Hepatocyte (in vitro differentiated cells): Measurements from ENCODE around the gene LDAH. TPM values are rescaled to one million over a fixed set of nuclear protein-coding genes. Genes with fewer than 3 reads are reported as not detected.

Experiments
- DNase-seq: peaks from one replicate; pipeline ENCODE4 v3.0.0-alpha.2; 2016; ENCODE audit warnings: low spot score
- H2AFZ ChIP-seq: fragments of 200-600 bp; sonication (generic); 2 replicates; pipeline ENCODE4 v1.6.0; 2016; ENCODE audit warnings: antibody characterized with exemption, mild to moderate bottlenecking
- H3K27ac ChIP-seq: fragments of 200-600 bp; sonication (generic); 2 replicates; pipeline ENCODE4 v1.5.1; 2016; ENCODE audit warnings: mild to moderate bottlenecking
- H3K27me3 ChIP-seq: fragments of 200-600 bp; sonication (generic); 2 replicates; pipeline ENCODE4 v1.6.1; 2016
- H3K36me3 ChIP-seq: fragments of 200-600 bp; sonication (generic); replicated peaks from 2 replicates; pipeline ENCODE4 v1.5.1; 2016; ENCODE audit warnings: low read depth; ENCODE audit not compliant: insufficient read depth
- H3K4me1 ChIP-seq: fragments of 200-600 bp; sonication (generic); 2 replicates; pipeline ENCODE4 v1.5.1; 2016; ENCODE audit warnings: mild to moderate bottlenecking, moderate library complexity; ENCODE audit not compliant: insufficient read depth
- H3K4me2 ChIP-seq: fragments of 200-600 bp; sonication (generic); 2 replicates; pipeline ENCODE4 v1.6.0; 2016
- H3K4me3 ChIP-seq: fragments of 200-600 bp; sonication (generic); 2 replicates; pipeline ENCODE4 v1.5.1; 2016; ENCODE audit warnings: mild to moderate bottlenecking
- H3K79me2 ChIP-seq: fragments of 200-600 bp; sonication (generic); 2 replicates; pipeline ENCODE4 v1.6.0; 2017; ENCODE audit warnings: mild to moderate bottlenecking
- H3K9me2 ChIP-seq: fragments of 200-600 bp; sonication (generic); replicated peaks from 2 replicates; pipeline ENCODE4 v1.6.0; 2017; ENCODE audit warnings: mild to moderate bottlenecking; ENCODE audit not compliant: insufficient read depth
- H3K9me3 ChIP-seq: fragments of 200-600 bp; sonication (generic); 2 replicates; pipeline ENCODE4 v1.5.1; 2016; ENCODE audit warnings: low read depth, mild to moderate bottlenecking
- H4K20me1 ChIP-seq: fragments of 200-600 bp; sonication (generic); 2 replicates; pipeline ENCODE4 v1.6.0; 2016; ENCODE audit warnings: mild to moderate bottlenecking; ENCODE audit not compliant: insufficient read depth, poor library complexity, severe bottlenecking
- CTCF ChIP-seq: fragments of 200-600 bp; sonication (generic); IDR thresholded peaks from 2 replicates; pipeline ENCODE4 v1.5.1; 2016; ENCODE audit warnings: antibody characterized with exemption, mild to moderate bottlenecking; ENCODE audit not compliant: poor library complexity
- EZH2 ChIP-seq: fragments of 200-600 bp; sonication (generic); IDR thresholded peaks from 2 replicates; pipeline ENCODE4 v1.6.1; 2016; ENCODE audit warnings: antibody characterized with exemption, mild to moderate bottlenecking, borderline replicate concordance
- EZH2phosphoT487 ChIP-seq: fragments of 200-600 bp; sonication (generic); IDR thresholded peaks from one replicate; pipeline ENCODE4 v1.6.1; 2018; ENCODE audit warnings: antibody characterized with exemption, mild to moderate bottlenecking, low read depth, moderate library complexity; ENCODE audit not compliant: unreplicated experiment, severe bottlenecking
- WGBS: methylation state at CpG from one replicate; pipeline ENCODE4 v1.1.6; 2016; ENCODE audit warnings: low lambda C conversion rate; ENCODE audit errors: missing lambda C conversion rate; 5-methylcytosine and 5-hydroxymethylcytosine counted together
- polyA plus RNA-seq: library from polyadenylated mRNA; unstranded; fragments of >200 nt; fragmentation: Nextera tagmentation; extraction: Ambion mirVana; gene quantifications from 2 replicates; pipeline ENCODE4 v1.2.1, GENCODE V29; 2016
- total RNA-seq: library from RNA; depleted of rRNA; stranded (reverse); fragments of >200 nt; gene quantifications from 2 replicates; pipeline ENCODE4 v1.2.3, GENCODE V29; 2014

The LDAH gene
- total and polyA plus RNA-seq, 2 experiments from 2014 or later: 15.2 to 27.8 TPM

GRCh38 chr2:20832606-20833005 lies 9.7 kb upstream of the LDAH start:
- no peak overlapping the region for H3K27ac ChIP-seq
- H2AFZ ChIP-seq: no peak overlapping the region
- H3K9me3 ChIP-seq: no peaks in the 10 kb centered on the region
- TF ChIP-seq EZH2phosphoT487 (no peak), CTCF (no peak), EZH2 (no peak)
- DNase-seq: no peak
- peaks cover 19% of the 10 kb centered on the region for H3K27me3 ChIP-seq
- no peak overlapping the region for H3K4me3 ChIP-seq
- H4K20me1 ChIP-seq: no peaks in the 10 kb centered on the region
- H3K9me2 ChIP-seq: no peaks in the 10 kb centered on the region
- H3K4me2 ChIP-seq: no peak overlapping the region
- H3K36me3 ChIP-seq: no peaks in the 10 kb centered on the region
- no peaks in the 10 kb centered on the region for H3K4me1 ChIP-seq
- H3K79me2 ChIP-seq: no peaks in the 10 kb centered on the region

GRCh38 chr2:20829861-20830260 lies 7.0 kb upstream of the LDAH start:
- H3K4me3 ChIP-seq: no peak overlapping the region
- H3K4me2 ChIP-seq: no peak overlapping the region
- H3K27me3 ChIP-seq: peaks cover 7% of the 10 kb centered on the region
- H2AFZ ChIP-seq: no peak overlapping the region
- WGBS: 38% methylated on average over 1 of the region's 1 CpG
- DNase-seq: no peak
- TF ChIP-seq EZH2 (no peak), EZH2phosphoT487 (no peak), CTCF (no peak)
- H3K27ac ChIP-seq: no peak overlapping the region
- H3K79me2 ChIP-seq: no peaks in the 10 kb centered on the region
- no peaks in the 10 kb centered on the region for H3K4me1 ChIP-seq
- no peaks in the 10 kb centered on the region for H3K9me3 ChIP-seq
- no peaks in the 10 kb centered on the region for H3K9me2 ChIP-seq
- no peaks in the 10 kb centered on the region for H3K36me3 ChIP-seq
- no peaks in the 10 kb centered on the region for H4K20me1 ChIP-seq

GRCh38 chr2:20823917-20824316 lies 1.0 kb upstream of the LDAH start:
- TF ChIP-seq CTCF: no peak
- peaks cover 4% of the 10 kb centered on the region for H3K4me1 ChIP-seq
- no peak for DNase-seq
- H3K27ac ChIP-seq: no peak overlapping the region
- no peaks in the 10 kb centered on the region for H3K9me3 ChIP-seq
- peaks cover 13% of the 10 kb centered on the region for H3K79me2 ChIP-seq
- H2AFZ ChIP-seq: no peak overlapping the region
- 74% methylated on average over 5 of the region's 5 CpGs for WGBS
- no peaks in the 10 kb centered on the region for H3K36me3 ChIP-seq
- no peaks in the 10 kb centered on the region for H3K27me3 ChIP-seq
- no peaks in the 10 kb centered on the region for H4K20me1 ChIP-seq
- no peaks in the 10 kb centered on the region for H3K9me2 ChIP-seq
- H3K4me3 ChIP-seq: no peak overlapping the region
- H3K4me2 ChIP-seq: no peak overlapping the region

- Histone ChIP-seq H3K36me3 (no peaks in the 10 kb centered on the region), H3K4me2 (no peak overlapping the region), H4K20me1 (peaks cover 6% of the 10 kb centered on the region), H3K79me2 (peaks cover 64% of the 10 kb centered on the region), H3K4me1 (peaks cover 4% of the 10 kb centered on the region), H3K9me3 (no peaks in the 10 kb centered on the region), H3K27me3 (no peaks in the 10 kb centered on the region), H3K27ac (no peak overlapping the region), H3K9me2 (no peaks in the 10 kb centered on the region), H3K4me3 (no peak overlapping the region), H2AFZ (no peak overlapping the region)
- 87% methylated on average over 2 of the region's 2 CpGs for WGBS
- no peak for DNase-seq
- TF ChIP-seq CTCF (no peak), EZH2 (no peak), EZH2phosphoT487 (no peak)
Observed at GRCh38 chr2:20818820-20819219, 4.1 kb downstream of the LDAH start.
